ENCODE measurements around the gene DNTT.

DNA sequence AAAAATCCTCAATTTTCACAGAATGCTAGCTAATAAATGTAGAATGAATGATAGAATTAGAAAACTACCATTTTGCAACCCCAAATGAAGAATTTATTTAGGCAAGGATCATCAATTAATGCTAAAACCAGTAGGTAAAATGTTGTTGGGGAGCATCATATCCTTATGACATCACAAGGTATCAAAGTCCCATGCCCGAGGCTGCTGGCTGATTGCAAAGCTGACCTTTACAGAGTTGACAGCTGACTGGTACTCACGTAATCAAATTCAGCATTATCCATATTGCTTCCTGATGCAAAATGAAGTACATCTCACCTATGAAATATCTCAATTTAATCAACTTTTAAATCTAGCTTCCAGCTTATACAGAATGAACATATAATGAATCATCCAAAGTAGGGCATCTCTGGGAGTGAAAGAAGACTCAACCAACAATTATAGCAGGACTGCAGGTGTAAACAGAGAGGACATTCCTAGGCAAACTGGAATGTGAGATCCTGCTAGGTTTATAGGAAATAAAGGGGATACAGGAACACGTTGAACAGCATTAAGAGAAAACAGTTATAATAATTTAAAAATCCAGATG lies 22.7 kb upstream of the DNTT start:
- no peak for TF ChIP-seq EZH2phosphoT487 (conservative IDR thresholded peaks at IDR 0.05; ENCODE audit: low read length)
- TF ChIP-seq, protein P1, sequence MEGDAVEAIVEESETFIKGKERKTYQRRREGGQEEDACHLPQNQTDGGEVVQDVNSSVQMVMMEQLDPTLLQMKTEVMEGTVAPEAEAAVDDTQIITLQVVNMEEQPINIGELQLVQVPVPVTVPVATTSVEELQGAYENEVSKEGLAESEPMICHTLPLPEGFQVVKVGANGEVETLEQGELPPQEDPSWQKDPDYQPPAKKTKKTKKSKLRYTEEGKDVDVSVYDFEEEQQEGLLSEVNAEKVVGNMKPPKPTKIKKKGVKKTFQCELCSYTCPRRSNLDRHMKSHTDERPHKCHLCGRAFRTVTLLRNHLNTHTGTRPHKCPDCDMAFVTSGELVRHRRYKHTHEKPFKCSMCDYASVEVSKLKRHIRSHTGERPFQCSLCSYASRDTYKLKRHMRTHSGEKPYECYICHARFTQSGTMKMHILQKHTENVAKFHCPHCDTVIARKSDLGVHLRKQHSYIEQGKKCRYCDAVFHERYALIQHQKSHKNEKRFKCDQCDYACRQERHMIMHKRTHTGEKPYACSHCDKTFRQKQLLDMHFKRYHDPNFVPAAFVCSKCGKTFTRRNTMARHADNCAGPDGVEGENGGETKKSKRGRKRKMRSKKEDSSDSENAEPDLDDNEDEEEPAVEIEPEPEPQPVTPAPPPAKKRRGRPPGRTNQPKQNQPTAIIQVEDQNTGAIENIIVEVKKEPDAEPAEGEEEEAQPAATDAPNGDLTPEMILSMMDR (IDR thresholded peaks at IDR 0.05; ENCODE audit: insufficient read depth, low read length, poor library complexity, severe bottlenecking), result no peak
